Measurements from ENCODE around the gene SYS1.

The SYS1 gene

GRCh38 chr20:45387274-45387673 is 24.3 kb downstream of the SYS1 start:
- DNase-seq (ENCODE audit: low read depth) = no peak

GRCh38 chr20:45390931-45391330 is 28.0 kb downstream of the SYS1 start:
- DNase-seq (ENCODE audit: low read depth) = no peak

- DNase-seq (ENCODE audit: low read depth) = no peak
These were observed 28.6 kb downstream of the SYS1 start for GRCh38 chr20:45391559-45391958.

- no peak for DNase-seq (ENCODE audit: low read depth)
These were observed 29.8 kb downstream of the SYS1 start for GRCh38 chr20:45392733-45393132.

GRCh38 chr20:45394221-45395113 is 31.5 kb downstream of the SYS1 start:
- DNase-seq (ENCODE audit: low read depth) = no peak

- no peak for DNase-seq (ENCODE audit: low read depth)
These were observed 32.1 kb downstream of the SYS1 start for GRCh38 chr20:45395114-45395415.

- DNase-seq (ENCODE audit: low read depth) = no peak
These were observed 36.1 kb downstream of the SYS1 start for GRCh38 chr20:45399018-45399417.

- DNase-seq (ENCODE audit: low read depth) = no peak
These were observed 37.5 kb downstream of the SYS1 start for GRCh38 chr20:45400346-45401031.

- DNase-seq (ENCODE audit: low read depth) = no peak
These were observed 40.0 kb downstream of the SYS1 start for GRCh38 chr20:45402946-45403345.

- DNase-seq (ENCODE audit: low read depth) = no peak
These were observed 41.5 kb downstream of the SYS1 start for GRCh38 chr20:45404438-45404837.

- no peak for DNase-seq (ENCODE audit: low read depth)
These were observed 42.8 kb downstream of the SYS1 start for GRCh38 chr20:45405571-45406259.

- DNase-seq (ENCODE audit: low read depth) = peak; percentile 33
These were observed 43.5 kb downstream of the SYS1 start for GRCh38 chr20:45406260-45407066.

- no peak for DNase-seq (ENCODE audit: low read depth)
These were observed 44.2 kb downstream of the SYS1 start for GRCh38 chr20:45407067-45407745.

GRCh38 chr20:45407783-45408645 is 45.1 kb downstream of the SYS1 start, which contains the start of gene DBNDD2:
Gene DBNDD2, plus strand, starts transcription at chr20:45408289. Its CDS starts 179 bp downstream, at chr20:45408468.
- DNase-seq (ENCODE audit: low read depth) = no peak

GRCh38 chr20:45408646-45409213 is 45.8 kb downstream of the SYS1 start:
- no peak for DNase-seq (ENCODE audit: low read depth)

GRCh38 chr20:45409521-45410272 is 46.7 kb downstream of the SYS1 start:
- no peak for DNase-seq (ENCODE audit: low read depth)

- no peak for DNase-seq (ENCODE audit: low read depth)
These were observed 47.9 kb downstream of the SYS1 start for GRCh38 chr20:45410887-45411286.

GRCh38 chr20:45412653-45413052 is 49.7 kb downstream of the SYS1 start:
- no peak for DNase-seq (ENCODE audit: low read depth)

- no peak for DNase-seq (ENCODE audit: low read depth)
These were observed 50.5 kb downstream of the SYS1 start for GRCh38 chr20:45413479-45413878.

All from activated T-helper 9 cell treated with anti-CD3 and anti-CD28 coated beads, Interleukin-2, amount 50 U/mL, for 16 hours (primary cell).